GM21723 (cell line): ENCODE results near the gene SPI1.

ENCODE experiments used
- ATAC-seq: cut with Tn5 transposase; IDR thresholded peaks from one replicate; pipeline ENCODE4 v1.9.1; 2021; ENCODE audit warnings: mild to moderate bottlenecking, moderate library complexity; ENCODE audit not compliant: unreplicated experiment

The SPI1 gene

DNA sequence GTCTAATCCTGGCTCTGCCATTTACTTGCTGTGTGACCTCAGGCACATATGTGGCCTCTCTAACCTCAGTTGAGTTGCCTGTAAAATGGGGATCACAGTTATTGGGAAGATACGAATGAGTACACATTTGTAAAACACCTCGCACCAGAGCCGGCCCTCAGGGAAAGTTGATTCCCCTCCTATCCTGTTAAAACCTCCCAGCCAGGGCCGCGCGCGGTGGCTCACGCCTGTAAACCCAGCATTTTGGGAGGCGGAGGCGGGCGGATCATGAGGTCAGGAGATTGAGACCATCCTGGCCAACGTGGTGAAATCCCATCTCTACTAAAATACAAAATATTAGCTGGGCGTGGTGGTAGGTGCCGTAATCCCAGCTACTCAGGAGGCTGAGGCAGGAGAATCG, 18.0 kb downstream of the SPI1 start:
- ATAC-seq: no peak

- ATAC-seq: no peak
These were observed 18.8 kb downstream of the SPI1 start for GRCh38 chr11:47359586-47359985.

- ATAC-seq: no peak
These were observed 19.2 kb downstream of the SPI1 start for GRCh38 chr11:47359162-47359561.

GRCh38 chr11:47358731-47359051, 19.7 kb downstream of the SPI1 start:
- no peak for ATAC-seq

GRCh38 chr11:47357985-47358730, 20.2 kb downstream of the SPI1 start:
- no peak for ATAC-seq

DNA sequence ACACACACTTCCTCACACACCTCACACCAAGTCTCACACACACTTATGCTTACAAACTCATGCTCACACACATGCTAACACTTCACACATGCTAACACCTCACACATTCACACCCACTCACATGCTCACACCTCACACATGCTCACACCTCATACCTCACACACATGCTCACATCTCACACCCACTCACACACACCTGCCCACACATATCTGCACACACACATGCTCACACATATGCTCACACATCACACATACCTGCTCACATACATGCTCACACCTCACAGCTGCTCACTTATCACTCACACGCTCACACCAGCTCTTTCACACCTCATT, 21.4 kb downstream of the SPI1 start:
- ATAC-seq: no peak

DNA sequence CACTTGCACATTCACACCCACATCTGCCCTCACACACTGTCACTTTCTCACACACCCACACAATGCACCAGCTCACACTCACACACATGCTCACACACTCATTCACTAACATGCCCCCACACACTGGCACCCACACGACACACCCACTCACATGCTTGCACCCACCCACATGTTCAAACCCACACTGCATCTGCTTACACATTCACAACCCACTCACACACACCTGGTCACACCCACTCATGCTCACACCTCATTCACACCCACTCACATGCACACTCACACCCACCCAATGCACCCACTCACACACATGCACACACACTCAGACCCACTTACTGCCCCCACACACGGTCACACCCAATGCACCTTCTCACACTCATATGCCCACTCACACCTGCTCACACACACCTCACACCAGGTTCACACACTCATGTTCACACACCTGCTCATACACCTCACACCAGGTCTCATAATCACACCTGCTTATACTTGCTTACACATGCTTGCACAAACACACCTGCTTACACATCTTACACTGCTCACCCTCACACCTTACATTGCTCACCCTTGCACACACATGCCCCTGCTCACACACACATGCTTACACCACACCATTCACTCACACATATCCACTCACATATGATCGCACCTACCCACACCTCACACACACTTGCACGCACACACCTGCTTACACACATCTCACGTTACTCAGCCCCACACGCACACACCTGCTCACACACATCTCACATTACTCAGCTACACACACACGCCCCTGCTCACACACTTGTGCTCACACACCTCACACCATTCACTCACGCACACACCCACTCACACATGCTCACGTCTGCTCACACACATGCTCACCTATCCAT, 22.0 kb downstream of the SPI1 start:
- ATAC-seq: no peak

DNA sequence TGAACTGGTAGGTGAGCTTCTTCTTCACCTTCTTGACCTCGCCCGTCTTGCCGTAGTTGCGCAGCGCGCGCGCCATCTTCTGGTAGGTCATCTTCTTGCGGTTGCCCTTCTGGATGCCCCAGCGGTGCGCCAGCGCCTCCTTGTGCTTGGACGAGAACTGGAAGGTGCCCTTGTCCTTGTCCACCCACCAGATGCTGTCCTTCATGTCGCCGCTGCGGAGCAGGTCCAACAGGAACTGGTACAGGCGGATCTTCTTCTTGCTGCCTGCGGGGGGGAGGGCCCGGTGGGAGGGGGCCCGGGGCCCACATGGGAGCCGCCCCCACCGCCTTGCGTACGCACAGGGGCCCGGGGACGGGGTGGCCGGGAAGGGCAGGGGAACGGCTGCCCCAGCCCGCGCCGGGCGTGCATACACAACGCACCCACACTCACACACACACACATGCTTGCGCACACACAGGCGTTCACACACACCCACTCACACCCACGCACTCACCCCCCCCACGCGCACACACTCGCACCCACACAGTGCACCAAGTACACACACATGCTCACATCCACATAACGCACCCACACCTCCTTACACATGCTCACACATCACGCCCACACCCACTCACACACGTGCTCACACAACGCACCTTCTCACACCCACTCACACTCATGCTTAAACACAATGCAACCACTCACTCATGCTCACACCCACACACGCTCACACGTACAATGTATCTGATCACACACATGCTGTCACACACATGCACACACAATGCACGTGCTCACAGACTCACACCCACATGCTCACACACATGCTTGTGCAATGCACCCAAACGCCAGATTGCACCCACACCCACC, 22.8 kb downstream of the SPI1 start:
- ATAC-seq: no peak

- ATAC-seq: no peak
These were observed 23.4 kb downstream of the SPI1 start for GRCh38 chr11:47354913-47355282.

GRCh38 chr11:47353978-47354774, 24.2 kb downstream of the SPI1 start:
- ATAC-seq: no peak

- ATAC-seq: no peak
These were observed 25.8 kb downstream of the SPI1 start, which contains the start of gene MYBPC3 for GRCh38 chr11:47352556-47352955. MYBPC3 (minus strand) TSS chr11:47352702; CDS start chr11:47352647, 55 bp downstream.

GRCh38 chr11:47351156-47352126, 26.9 kb downstream of the SPI1 start:
- ATAC-seq: no peak

GRCh38 chr11:47350315-47350714, 28.0 kb downstream of the SPI1 start:
- no peak for ATAC-seq

- no peak for ATAC-seq
These were observed 28.7 kb downstream of the SPI1 start for GRCh38 chr11:47349521-47350095.

DNA sequence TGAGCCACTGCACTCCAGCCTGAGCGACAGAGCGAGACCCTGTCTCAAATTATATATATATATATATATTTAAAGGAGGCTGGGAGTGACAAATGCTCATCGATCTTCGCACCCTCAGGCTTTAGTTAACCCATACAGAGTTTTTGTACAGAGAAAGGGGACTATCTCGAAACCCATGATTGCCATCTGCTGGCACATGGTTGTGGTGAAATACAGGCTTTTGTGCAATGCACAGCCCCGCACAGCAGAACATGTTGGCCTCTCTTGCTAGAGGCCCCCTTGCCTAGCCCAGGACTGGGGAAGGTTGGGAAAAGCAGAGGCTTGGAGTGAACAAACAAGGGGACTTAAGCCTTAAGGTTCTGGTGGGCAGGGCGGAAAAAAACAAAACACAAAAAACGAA, 29.5 kb downstream of the SPI1 start:
- ATAC-seq: no peak

- no peak for ATAC-seq
These were observed 30.1 kb downstream of the SPI1 start for GRCh38 chr11:47348131-47348802.

DNA sequence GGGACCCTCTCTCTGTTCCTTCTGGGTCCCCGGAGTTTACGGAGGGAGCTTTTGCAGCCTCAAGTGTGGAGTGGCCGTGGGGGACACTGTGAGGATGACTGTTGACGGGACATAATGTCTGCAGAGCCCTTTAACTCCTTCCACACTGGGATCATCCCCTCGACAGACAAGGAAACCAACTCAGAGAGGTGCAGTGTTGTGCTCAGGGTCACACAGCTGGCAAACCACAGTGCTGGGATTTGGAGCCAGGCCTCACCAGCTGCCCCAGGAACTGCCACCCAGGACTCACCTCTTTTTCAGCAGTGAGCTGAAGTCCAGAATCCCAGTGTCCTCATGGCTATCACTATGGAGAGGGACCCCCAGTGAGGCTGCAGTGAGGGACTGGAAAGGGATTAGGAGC, 31.2 kb downstream of the SPI1 start:
- ATAC-seq: no peak

- no peak for ATAC-seq
These were observed 32.3 kb downstream of the SPI1 start for GRCh38 chr11:47345890-47346563.
